22Rv1 (cell line): Measurements from ENCODE around the gene IPP.
"Not testable (repeated sequence)": the region's sequence is repeated elsewhere in the genome, so short reads cannot be mapped to it uniquely, and the experiment has no call there.

ENCODE experiments used
- H3K27ac ChIP-seq: fragments of 450-650 bp; 2 replicates; pipeline ENCODE4 v1.5.1; 2017
- CTCF ChIP-seq: fragments of 450-650 bp; IDR thresholded peaks from 2 replicates; pipeline ENCODE4 v1.5.1; 2017; ENCODE audit warnings: mild to moderate bottlenecking
- ZFX ChIP-seq: fragments of 450-650 bp; IDR thresholded peaks from 2 replicates; pipeline ENCODE4 v1.6.1; 2017; ENCODE audit warnings: antibody characterized with exemption, borderline replicate concordance

IPP gene

DNA sequence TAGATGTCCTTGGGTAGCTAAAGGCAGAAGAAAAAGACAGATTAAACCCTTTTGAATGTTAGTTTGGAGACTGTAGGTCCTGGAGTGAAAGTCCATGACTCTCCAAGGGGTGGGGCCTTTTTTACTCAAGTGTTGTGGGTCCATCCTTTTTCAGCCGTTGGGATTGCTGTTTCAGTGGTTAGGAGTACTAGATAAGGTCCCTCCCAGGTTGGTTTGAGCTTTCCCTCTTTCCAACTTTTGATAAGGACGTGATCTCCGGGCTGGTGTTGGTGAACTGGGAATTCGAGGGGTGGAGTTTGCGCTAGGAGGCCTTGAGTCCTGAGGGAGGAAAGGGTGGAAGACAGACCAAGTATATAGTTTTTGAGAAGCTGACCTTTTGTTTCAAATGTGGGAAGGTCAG, 5.2 kb upstream of the IPP start:
- no peak overlapping the region for H3K27ac ChIP-seq
- TF ChIP-seq CTCF (no peak), ZFX (no peak)

DNA sequence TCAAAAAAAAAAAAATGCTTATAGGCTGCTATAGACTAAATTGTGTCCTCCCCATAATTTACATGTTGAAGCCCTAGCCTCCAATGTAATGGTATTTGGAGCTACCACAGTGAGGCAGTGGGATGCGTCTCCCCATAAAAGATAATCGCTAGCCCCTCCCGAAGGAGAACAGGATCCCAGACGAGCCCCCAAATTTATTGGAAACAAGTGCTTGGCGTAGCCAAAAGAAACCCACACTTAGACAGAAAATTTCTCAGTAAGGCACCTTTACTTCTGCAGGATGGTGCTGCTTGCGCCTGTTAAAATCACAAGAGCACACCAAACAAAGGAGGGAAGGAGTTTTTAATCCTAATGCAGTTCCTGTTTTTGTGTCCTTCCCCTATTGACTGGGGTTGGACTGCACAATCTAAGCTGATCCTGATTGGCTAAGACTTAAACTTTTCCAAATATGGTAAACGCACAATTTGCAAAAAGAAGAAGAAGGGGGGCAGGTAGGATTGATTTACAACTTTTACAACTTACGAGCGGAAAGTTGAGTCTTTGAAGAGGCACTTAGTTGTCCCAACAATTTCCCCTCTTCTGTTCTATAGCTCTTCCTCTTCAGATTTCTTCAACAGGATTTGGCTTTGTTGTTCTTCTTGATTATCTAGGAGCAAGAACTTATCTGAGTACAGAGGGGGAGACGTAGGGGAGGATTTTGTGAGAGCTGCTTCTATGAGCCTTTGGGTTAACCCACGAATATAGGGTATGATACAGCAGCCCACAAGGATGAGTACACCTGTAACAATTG, 3.0 kb upstream of the IPP start:
- no peak overlapping the region for H3K27ac ChIP-seq
- no peak for TF ChIP-seq ZFX
- TF ChIP-seq CTCF = no peak

DNA sequence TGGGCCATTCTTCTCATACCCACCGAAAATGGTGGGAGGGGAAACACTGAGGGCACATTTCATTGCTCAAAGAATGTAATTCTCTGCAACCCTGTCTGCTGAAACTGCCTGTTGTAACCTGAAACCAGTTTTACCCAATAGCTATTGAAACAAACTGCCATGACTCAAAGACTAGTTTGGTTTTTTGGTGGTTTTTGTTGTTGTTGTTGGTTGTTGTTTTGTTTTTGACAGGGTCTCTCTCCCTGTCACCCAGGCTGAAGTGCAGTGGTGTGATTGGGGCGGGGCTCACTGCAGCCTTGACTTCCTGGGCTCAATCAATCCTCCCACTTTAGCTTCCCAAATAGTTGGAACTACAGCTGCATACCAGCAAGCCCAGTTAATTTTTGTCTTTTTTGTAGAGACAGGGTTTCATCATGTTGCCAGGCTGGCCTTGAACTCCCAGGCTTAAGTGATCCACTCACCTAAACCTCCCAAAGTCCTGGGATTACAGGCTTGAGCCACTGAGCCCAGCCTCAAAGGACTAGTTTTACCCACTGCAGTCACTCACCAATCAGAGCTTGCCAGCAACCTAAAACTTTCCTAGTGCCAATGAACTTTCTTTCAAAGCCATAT, 2.1 kb upstream of the IPP start:
- no peak overlapping the region for H3K27ac ChIP-seq
- no peak for TF ChIP-seq CTCF
- TF ChIP-seq ZFX = no peak

DNA sequence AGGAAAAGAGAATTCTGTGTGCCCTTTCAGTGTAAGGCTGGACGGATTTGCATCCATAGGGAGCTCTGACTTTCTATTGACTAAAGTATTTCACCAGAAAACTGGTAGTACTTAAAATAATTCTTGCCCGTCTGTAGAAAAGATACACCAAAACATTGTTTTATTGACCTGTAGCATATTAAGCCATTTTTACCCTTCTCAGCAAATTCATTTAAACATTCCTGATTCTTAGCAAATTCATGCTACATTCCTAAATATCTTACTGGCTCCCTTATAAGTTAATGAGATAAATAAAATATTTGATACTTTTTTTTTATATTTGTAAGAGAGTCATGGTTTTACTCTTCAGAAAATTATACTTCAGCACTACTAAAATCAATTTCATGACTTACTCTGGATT, 1.6 kb upstream of the IPP start:
- TF ChIP-seq CTCF (no peak), ZFX (no peak)
- H3K27ac ChIP-seq = no peak overlapping the region

DNA sequence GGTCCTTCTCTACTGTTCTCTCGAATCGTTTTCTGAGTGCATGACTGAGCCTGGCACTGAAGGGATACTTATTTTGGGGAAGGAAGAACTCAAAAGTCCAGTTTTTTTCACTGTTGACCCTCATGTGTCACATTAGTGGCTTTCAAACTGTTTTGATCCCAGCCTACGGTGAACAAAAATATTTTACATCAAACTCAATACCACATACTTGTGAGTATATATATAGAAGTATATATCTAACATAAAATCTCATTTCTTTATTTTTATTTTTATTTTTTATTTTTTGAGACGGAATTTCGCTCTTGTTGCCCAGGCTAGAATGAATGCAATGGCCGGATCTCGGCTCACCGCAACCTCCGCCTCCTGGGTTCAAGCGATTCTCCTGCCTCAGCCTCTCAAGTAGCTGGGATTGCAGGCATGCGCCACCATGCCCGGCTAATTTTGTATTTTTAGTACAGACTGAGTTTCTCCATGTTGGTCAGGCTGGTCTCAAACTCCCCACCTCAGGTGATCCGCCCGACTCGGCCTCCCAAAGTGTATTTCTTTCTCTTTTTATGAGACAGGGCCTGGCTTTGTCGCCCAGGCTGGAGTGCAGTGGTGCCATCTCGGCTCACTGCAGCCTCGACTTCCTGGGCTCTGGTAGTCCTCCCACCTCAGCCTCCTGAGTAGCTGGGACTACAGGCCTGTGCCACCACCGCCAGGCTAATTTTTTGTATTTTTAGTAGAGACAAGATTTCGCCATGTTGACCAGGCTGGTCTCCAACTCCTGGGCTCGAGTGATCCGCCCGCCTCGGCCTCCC, 786 bp upstream of the IPP start:
- peak overlapping the region; percentile 92 for H3K27ac ChIP-seq

GRCh38 chr1:45746922-45747321, 3.5 kb downstream of the IPP start:
- no peak overlapping the region for H3K27ac ChIP-seq
- TF ChIP-seq ZFX = no peak
- no peak for TF ChIP-seq CTCF

- not testable (repeated sequence) for H3K27ac ChIP-seq
Measured at GRCh38 chr1:45739641-45740156, 10.8 kb downstream of the IPP start.

DNA sequence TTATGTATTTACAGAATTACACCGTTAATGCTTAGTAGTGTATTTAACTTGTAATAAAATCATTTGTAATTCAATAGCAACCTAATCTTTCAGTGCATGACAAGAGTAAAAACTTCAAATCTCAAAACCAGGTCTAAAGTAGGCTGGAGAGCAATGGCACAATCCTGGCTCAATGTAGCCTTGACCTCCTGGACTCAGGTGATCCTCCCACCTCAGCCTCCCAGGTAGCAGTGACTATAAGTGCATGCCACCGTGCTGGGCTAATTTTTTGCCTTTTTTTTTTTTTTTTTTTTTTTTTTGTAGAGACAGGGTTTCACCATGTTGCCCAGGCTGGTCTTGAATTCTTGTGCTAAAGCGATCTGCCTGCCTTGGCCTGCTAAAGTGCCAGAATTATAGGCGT, 11.3 kb downstream of the IPP start:
- no peak for TF ChIP-seq ZFX
- TF ChIP-seq CTCF = no peak
- H3K27ac ChIP-seq = no peak overlapping the region
